Activated T-cell treated with anti-CD3 and anti-CD28 coated beads for 24 hours (primary cell): ENCODE results near the gene OR5H1.
"Not testable (repeated sequence)": the region's sequence is repeated elsewhere in the genome, so short reads cannot be mapped to it uniquely, and the experiment has no call there.

ENCODE experiments used
- DNase-seq: peaks from one replicate; pipeline ENCODE4 v3.0.0-alpha.2; 2020; ENCODE audit warnings: low read depth

Gene OR5H1

DNA sequence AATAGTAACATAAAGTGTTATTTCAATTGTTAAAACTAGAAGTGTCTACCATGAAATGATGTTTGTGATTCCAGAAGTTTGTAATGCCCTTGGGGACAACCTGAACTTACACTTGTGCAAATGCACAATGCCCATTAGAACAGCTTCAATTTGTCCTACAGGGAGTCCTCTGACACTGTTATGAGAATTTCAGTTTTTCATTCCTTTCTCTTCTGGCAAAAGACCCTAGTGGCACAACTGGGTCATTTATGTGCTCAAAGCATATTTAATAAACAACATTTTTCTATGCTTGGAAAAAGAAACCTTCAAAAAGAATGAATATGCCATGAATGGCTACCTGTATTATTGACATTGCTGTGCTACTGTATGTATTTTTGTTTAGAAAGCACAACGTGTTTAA is at the start of gene OR5H1:
Gene OR5H1, plus strand, starts transcription at position 301 of the 400 bp plus-strand sequence. CDS start 1,977 bp downstream, outside the sequence.
- DNase-seq: no peak

GRCh38 chr3:98086873-98087272 is 43.6 kb upstream of the OR5H1 start, which contains the start of gene OR5AC2:
Gene OR5AC2, plus strand, starts transcription at chr3:98087173. Its CDS starts 0 bp downstream, at chr3:98087173.
- DNase-seq: no peak

GRCh38 chr3:98095882-98096281 is 34.6 kb upstream of the OR5H1 start:
- DNase-seq: no peak

GRCh38 chr3:98099848-98100247 is 30.7 kb upstream of the OR5H1 start:
- no peak for DNase-seq

- DNase-seq: no peak
Observed at GRCh38 chr3:98108162-98108561, 22.4 kb upstream of the OR5H1 start.

- no peak for DNase-seq
Observed at GRCh38 chr3:98109807-98110549, 20.5 kb upstream of the OR5H1 start.

- DNase-seq: no peak
Observed at GRCh38 chr3:98110550-98110908, 20.0 kb upstream of the OR5H1 start.

- DNase-seq: no peak
Observed at GRCh38 chr3:98114264-98114663, 16.3 kb upstream of the OR5H1 start.

- no peak for DNase-seq
Observed at GRCh38 chr3:98115717-98116116, 14.8 kb upstream of the OR5H1 start.

- no peak for DNase-seq
Observed at GRCh38 chr3:98136631-98137030, 6.1 kb downstream of the OR5H1 start.

DNA sequence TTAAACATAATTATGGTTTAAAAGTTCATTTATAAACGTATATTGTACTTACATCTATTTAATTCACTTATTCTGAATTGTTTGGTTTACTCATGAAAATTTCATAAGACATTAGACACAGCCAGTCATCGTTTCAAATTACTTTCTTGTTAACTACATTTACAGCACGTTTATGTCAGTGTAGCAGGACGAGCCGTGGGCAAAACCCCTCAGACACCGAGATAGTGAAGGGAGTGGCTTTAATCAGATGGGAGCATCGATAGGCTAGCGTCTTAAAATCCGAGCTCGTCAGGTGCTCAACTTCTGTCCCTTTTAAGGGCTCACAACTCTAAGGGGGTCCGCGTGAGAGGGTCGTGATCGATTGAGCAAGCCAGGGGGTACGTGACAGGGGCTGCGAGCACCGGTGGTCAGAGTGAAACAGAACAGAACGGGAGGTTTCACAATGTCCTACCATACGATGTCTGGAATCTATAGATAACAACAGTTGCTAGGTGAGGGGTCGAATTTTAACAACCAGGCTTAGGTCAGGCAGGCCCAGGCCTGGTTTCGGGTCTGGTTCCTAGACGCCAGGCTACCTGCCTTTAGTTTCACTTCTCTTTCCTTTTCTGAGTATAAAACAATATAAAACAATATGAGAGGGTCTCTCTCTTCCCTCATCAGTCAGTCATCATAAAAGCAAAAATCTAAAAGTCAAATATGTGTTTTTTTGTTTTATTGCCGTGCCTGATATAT is 7.5 kb downstream of the OR5H1 start:
- not testable (repeated sequence) for DNase-seq

- DNase-seq: no peak
Observed at GRCh38 chr3:98140531-98140930, 10.0 kb downstream of the OR5H1 start.

DNA sequence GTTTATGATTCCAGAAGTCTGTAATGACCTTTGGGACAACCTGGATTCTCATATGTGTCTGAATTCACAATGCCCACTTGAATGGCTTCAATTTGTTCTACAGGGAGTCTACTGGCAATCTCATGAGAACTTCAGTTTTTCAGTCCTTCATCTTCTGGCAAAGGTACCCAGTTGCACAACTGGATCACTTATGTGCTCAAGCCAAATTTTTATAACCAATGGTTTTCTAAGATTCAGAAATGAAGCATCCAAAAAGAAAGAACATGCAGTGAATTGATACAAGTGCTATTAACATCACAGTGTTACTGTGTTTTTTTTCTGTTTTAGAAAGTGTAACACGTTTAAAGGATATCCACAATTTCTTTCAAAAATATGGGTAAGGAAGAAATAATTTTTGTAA is 16.7 kb downstream of the OR5H1 start, which contains the start of gene OR5H14:
Gene OR5H14, plus strand, starts transcription at position 301 of the 400 bp plus-strand sequence. CDS start 1,907 bp downstream, outside the sequence.
- DNase-seq: no peak

GRCh38 chr3:98148751-98149150 is 18.2 kb downstream of the OR5H1 start:
- no peak for DNase-seq

GRCh38 chr3:98149456-98149855 is 18.9 kb downstream of the OR5H1 start:
- DNase-seq: not testable (repeated sequence)

- no peak for DNase-seq
Observed at GRCh38 chr3:98151241-98151640, 20.7 kb downstream of the OR5H1 start.

DNA sequence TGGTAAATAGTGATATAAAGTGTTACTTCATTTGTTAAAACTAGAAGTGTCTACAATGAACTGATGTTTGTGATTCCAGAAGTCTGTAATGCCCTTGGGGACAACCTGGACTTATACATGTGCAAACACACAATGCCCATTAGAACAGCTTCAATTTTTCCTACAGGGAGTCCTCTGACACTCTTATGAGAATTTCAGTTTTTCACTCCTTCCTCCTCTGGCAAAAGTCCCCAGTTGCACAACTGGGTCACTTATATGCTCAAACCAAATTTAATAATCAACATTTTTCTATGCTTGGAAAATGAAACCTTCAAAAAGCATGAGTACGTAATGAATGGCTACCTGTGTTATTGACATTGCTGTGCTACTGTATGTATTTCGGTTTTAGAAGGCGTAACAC is 35.9 kb downstream of the OR5H1 start, which contains the start of gene OR5H15:
Gene OR5H15, plus strand, starts transcription at position 301 of the 400 bp plus-strand sequence. CDS start 2,004 bp downstream, outside the sequence.
- no peak for DNase-seq

DNA sequence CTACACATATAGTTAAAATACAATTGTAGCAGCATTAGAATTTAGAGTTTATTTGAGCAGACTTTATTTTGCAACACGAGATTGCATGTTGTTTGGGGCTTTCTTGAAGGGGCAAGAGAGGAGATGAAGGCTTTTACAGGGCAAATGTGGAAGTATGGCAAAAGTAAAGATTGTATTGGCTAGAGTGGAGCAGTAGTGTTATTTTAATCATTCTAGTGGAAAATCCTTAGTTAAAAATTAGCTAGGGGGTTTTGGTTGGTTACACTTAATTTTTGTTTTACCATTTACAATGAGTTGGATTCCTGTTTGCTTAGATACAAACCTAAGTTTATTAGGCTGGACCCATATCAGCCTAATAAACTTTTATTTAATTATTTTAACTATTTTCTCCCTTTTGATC is 40.5 kb downstream of the OR5H1 start:
- DNase-seq: no peak

DNA sequence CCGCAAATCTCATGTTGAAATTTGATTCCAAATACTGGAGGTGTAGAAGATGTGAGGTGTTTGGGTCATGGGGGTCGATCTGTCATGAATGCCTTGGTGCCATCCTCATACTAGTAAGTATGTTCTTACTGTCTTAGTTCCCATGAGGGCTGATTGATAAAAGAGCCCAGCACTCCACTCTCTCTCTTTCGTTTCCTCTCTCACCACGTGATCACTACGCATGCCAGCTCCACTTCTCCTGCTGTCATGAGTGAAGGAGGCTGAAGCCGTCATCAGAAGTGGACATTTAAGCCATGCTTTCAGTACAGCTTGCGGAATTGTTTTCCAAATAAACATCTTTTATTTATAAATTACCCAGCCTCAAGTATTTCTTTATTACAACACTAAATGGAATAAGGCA is 42.1 kb downstream of the OR5H1 start:
- DNase-seq: no peak

- DNase-seq: no peak
Observed at GRCh38 chr3:98180319-98180890, 49.9 kb downstream of the OR5H1 start.

DNA sequence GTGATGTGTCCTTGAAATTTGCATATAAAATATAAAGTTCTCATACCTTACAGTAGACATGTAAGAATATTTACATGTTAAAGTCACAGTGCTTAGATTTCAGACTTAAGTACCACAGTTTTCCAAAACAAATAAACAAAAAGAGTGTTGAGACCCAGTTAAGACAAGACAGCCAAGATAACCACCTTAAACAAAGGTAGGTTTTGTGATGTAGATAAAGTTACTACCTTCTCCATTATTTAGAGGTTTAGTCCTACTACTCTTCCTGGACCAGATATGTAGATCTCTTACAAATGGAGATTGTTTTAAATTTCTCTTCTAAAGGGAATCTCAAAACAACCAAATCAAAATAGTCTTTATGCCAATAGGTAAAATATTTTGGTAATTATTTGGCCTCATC is 51.7 kb downstream of the OR5H1 start:
- DNase-seq: no peak

- DNase-seq: no peak
Observed at GRCh38 chr3:98185180-98185579, 54.7 kb downstream of the OR5H1 start.
